ENCODE measurements around the gene AOX1.
"Not testable (repeated sequence)": the region's sequence is repeated elsewhere in the genome, so short reads cannot be mapped to it uniquely, and the experiment has no call there.

The AOX1 gene

DNA sequence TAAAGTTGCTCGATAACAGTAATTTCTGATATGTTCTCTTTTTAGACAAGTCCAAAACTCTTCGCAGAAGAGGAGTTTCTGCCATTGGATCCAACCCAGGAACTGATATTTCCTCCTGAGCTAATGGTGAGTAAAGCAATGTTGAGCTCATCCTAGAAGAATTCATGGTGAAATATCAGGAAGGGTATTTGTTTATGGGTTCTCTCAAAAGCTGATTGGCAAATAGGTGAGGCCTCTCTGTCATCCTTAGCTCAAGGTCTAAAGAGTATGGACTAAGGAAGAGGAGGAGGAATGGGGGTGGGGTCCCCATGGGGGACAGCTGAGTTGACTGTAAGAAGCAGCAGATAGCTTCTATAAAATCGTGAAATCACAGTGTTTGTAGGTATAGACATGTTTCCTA, 18.2 kb downstream of the AOX1 start:
- no peak for DNase-seq

DNA sequence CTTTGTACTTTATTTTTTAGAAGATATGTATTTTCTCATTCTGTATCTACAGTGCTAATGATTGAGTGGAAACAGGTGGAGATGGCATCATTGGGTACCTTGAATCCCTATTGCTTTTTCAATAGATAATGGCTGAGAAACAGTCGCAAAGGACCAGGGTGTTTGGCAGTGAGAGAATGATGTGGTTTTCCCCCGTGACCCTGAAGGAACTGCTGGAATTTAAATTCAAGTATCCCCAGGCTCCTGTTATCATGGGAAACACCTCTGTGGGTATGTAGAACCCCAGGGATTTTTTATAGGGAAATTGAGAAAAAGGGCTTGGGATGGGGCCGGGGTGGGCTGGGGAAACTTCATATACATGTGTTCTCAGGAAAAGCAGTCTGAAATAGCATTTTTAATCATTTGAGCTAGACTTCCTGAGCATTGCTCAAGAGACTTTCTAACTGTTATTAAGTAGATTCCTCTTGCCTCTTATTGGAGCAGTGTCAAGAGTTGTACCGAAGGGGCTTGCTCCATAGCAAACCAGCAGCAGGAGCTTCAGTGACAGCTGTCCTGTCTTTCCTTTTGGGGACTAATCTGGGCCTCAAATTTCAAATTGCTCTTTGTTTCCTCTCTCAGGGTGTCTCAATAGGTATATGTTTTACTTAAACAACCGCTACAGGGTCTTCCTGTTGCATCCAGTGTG, 18.9 kb downstream of the AOX1 start:
- DNase-seq: no peak

DNA sequence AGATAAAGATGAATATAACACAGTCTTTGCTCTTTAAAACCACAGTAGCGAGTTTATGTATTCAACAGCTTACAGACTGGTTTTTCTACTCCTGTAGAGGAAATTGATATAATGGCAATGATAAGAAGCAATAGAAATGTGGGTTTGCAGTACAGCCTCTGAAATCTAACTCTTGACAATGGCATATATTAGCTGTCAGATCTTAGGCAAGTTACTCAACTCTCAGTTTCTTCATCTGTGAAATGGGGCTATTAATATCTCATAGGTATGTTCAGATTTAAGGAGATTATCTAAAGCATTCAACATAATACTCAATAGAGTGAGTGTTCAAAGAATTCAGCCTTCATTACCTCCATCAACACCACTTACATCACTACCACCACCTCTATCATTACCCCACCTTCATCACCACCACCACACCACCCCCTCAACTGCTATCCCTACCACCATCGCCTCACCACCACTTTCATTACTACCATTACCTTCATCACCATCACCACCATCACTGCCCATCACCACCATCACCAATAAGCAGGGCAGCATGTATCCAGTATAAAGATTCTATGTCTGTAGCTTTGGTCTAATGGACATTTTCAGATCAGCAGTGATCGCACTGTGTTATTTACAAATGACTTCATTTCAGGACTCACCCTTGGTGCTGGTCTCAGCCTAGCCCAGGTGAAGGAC, 22.7 kb downstream of the AOX1 start:
- DNase-seq: no peak

DNA sequence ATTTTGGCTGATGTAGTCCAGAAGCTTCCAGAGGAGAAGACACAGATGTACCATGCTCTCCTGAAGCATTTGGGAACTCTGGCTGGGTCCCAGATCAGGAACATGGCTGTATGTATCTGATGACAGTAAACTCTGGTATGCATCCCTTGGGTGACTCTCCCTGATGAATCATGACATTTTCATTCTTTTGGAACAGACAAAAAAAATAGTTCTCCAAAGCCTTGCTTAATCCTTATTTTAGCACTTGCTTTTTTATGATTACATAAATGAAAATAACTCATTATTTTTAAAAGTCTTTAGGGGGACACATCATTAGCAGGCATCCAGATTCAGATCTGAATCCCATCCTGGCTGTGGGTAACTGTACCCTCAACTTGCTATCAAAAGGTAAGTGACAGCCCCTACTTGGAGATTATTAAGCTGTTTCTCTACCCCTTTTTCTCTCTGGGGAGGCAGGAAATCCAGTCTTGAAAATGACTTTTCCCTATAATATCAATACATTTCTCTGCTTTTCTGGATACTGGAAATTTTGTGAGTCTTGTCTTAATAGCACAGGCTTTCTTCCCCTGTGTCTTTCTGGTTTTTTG, 23.3 kb downstream of the AOX1 start:
- no peak for DNase-seq

DNA sequence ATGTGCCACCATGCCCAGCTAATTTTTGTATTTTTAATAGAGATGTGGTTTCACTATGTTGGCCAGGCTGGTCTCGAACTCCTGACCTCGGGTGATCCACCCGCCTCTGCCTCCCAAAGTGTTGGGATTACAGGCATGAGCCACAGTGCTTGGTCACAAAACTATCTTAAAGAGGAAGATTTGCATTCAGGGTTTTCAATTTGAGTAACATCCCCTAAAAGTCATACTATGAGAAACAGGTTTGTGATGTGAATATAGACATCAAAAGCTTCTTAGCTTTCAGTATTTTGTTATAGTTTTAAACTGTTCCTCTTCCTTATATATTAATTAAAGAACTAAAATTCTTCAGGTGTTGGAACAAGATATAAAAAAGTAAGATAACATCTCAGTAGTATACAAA, 24.4 kb downstream of the AOX1 start:
- not testable (repeated sequence) for DNase-seq

DNA sequence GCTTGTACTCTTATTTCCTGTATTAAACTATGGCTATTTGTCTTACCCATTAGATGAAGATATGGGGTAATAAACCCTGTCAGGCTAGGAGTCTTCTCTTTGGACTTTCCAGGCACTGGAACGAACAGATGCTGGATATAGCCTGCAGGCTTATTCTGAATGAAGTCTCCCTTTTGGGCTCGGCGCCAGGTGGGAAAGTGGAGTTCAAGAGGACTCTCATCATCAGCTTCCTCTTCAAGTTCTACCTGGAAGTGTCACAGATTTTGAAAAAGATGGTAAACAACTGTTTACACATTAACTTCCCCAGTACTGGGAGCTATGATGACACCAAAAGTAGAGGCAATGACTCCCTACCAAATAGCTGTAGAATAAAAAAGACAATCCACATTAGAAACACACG, 27.9 kb downstream of the AOX1 start:
- DNase-seq: no peak

DNA sequence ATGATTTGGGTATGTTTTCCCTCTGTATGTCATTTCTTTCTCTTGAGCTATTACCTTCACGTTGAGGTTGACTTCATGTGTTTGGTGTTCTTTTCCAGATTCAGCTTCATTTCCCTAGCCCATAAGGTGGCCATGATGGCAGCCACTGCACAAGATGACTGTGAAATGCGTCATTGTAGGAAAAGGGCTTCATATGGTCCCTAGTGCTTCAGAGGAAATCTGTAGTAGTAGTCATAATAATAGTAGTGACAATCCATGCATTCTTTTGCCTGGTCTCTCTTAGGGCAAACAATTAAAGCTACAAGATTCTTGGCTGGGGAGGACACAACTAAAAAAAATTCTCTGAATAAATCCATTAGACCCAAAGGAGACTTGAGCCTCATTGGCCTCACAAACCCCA, 28.4 kb downstream of the AOX1 start:
- peak in 1 of 5 donors; percentile 8 for DNase-seq

DNA sequence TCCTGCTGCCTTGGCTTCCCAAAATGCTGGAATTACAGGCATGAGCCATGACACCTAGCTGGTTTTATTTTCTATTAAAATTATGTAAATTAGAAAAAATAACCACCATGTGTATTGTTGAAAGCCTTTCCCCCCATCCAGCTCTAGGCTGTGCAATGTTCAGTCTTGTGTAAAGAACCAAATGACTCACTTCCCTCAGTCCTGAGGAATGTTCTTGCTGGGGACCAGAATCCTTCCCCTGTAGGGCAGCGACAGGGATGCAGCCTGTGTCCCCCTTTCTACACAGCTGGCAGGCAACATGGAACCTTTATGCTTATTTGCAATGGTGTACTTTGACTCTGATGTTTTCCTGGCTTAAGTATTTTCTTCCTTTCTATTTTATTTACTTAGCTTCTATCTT, 29.4 kb downstream of the AOX1 start:
- DNase-seq: no peak

DNA sequence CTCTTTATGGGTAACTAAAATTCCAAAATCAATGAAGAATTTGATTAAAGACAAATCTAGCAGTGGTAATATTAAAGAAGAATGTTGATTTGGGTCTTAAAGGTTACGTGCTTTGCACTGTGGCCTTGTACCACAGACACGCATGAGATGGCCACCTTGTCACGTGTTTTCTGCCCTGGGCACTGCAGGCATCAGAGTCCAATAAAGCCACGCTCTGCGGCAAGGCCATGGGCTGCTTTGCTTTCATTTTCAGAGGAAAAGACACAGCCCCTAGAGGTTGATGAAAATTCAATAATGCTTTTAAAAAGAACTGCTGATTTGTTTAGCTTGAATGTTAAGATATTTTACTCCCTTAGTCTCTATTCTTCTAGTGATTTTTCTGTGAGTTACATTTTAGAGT, 30.4 kb downstream of the AOX1 start:
- DNase-seq: no peak

DNA sequence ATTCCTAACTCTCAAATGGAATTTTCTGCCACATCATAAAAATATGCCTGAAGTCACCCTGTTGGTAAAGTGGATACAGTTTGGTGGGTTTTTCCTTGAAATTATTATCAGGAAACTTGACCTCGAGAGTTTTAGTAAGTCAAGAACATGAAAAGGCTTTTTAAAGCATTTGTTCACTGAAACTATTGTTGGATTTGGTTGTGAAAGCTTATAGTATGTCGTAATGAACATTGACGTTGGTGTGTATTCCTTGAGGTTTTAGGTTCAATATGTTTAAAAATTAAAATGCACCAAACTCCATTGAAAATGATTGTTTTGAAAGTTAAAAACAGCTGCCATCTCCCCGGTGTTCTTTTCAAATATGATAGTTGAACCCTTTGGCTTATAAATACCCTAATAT, 30.8 kb downstream of the AOX1 start:
- no peak for DNase-seq

DNA sequence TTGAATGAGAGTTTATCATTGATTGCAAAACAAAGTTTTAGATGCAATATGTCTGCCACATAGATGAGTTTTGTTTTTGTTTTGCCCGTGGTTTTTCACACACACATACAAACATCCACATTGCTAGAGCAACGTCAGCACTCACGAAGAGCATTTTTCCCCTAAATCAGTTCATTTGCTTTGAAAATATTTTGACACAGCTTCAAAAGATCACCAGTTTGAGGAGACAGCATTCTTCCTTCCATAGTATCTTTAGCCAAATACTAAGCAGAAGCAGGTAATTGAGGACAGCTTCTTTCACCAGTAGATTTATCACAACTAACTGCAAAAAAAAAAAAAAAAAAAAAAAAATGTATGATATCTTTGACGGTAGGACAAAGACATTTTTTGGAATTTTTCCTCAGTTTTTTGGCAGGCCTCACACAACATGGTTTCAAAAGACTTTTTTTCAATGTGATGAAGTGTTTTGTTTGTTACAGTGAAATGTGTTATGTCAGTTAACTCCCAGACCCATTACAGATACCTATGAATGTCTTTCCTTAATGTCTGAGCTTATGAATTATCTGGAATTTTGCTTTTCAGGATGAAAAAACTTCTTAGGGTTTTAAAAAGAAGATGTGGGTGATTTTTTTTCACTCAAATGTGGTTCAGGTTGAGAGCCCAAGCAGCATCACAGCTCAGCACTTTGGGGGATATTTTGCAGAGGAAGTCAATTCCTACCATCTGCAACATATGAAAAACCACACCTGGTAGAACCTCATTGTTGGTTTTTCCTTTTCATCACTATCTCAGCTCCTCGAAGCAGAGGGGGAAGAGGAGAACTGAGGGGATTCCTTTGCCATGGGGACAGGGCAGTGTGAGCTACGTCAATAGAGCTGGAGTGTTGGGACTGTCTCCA, 31.6 kb downstream of the AOX1 start:
- no peak for DNase-seq

DNA sequence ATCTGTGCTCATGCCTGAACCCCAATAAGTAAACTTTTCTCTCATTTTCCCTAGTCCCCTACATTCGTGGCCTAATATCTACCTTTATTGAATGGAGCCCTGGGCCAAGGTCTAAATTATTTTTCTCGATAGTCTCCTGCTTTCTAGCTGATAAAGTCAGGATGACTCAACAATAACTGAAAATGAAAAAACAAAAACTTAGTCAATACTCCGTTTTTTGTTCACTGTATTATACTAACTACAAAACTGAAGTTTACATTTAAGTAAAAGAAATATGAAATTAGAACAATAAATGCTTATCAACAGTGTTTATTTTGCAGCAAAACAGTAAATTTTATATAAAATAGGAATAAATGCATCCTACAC, 32.2 kb downstream of the AOX1 start:
- DNase-seq: no peak

DNA sequence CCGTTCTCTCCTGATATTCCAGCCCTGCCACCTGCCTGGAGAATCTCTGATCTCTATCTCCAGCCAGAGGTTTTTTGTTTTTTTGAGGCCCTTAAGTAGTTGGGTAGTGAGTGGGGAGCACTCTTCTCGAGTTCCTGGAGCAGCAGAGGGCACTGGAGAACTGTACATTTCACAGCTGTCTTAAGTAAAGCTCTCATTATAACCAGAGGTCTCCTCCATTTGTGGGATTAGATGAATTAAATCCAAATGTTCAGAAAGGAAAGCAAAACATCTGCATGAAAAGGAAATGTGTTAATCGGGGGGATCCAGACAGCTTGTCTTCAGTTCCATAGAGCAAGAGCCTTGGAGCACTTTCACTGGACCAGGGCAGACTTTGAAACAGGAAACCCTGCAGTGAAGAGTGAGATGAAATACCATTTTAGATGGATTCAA, 32.8 kb downstream of the AOX1 start:
- DNase-seq: peak in 1 of 5 donors; percentile 14

DNA sequence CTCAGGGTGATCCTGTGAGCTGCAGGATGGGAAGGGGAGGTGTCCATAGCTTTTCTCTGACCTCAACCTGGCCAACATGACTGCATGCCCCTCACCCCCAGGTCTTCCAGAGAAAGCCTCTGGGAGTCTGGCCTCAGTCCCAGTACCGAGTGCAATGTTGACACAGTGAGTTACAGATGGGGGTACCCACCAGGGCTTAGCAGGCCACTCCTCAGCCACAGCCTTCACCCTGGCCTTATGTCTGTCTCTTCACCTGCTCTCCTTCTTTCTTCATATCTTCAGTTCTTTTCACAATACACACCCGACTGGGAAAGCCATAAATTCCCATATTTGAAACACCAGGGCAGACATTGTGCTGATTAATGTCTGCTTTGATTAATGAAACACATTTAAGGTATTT, 33.5 kb downstream of the AOX1 start:
- DNase-seq: no peak

DNA sequence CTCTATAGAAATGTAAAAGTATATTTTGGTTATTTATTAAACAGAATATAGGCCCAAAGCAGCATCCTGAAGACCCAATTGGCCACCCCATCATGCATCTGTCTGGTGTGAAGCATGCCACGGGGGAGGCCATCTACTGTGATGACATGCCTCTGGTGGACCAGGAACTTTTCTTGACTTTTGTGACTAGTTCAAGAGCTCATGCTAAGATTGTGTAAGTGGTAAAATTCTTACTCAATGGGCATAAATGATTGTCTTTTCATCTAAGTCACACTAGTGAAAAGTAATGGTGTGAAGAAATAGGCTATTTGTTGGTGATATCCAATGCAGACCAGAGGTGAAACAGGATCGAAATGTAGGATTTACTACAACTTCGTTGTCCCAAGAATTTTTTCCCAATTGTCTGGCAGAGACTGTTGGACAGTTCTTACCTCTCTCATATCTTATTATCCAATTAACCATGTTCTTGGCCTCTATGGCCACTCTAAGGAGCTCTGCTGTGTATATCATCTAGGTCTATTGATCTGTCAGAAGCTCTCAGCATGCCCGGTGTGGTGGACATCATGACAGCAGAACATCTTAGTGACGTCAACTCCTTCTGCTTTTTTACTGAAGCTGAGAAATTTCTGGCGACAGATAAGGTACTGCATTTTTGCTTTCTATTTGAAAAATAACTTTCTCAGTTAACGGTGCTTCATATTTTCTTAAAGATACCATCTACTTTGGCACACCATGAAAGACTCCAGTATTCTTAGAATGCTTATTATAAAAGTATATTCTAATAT, 35.0 kb downstream of the AOX1 start:
- no peak for DNase-seq

DNA sequence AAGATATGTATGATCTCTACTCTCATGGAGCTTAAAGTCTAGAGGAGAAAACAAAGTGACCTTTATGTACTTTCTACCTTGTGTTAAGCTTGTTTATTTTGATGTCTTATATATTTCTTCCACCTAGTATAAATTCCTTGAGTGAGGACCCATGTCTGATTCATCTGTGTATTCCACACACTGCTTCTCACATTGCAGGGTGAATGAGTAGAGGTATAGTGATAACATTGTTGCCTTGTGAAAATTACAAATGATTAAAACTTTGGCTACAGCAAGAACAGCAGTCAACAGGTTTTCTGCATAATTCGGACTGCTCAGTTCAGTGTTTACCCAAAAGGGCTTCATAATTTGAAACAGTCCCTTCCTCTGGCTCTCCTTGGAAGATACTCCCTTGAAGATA, 36.3 kb downstream of the AOX1 start:
- no peak for DNase-seq

DNA sequence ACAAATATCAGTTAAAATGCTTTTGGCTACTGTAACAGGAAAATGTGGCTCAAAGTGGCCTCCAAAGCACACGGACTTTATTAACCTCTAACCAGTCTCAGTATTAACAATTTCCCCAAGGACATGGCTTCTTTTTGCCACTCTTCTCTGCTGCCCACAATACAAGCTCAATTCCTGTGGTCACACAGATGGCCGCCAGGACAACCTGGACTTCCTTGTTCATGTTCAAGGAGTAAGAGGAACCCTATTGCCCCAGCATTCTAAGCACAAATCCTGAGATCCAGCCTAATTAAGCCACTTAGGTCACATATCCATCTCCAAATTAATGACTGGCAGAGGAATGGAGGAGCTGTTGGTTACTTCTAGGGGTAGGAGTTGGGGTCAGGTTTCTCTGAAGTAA, 38.2 kb downstream of the AOX1 start:
- no peak for DNase-seq

DNA sequence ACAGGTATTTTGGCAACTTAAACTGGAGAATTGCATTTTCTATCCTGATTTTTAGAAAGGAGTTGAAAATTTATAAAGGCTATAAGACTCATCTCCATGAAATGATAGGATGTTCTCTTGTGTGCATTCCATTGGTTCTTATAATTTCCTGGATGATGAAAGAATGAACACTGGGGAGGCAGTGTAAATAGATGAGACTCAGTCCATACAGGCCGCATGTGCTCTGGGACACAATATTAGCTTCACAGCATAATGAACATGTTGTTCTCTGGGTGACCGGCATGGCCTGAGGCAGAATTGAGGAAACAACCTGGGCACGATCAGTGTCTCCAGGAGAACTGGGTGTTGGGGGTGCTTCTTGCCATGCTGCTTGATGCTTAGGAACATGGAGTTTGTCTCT, 38.8 kb downstream of the AOX1 start:
- DNase-seq: no peak

DNA sequence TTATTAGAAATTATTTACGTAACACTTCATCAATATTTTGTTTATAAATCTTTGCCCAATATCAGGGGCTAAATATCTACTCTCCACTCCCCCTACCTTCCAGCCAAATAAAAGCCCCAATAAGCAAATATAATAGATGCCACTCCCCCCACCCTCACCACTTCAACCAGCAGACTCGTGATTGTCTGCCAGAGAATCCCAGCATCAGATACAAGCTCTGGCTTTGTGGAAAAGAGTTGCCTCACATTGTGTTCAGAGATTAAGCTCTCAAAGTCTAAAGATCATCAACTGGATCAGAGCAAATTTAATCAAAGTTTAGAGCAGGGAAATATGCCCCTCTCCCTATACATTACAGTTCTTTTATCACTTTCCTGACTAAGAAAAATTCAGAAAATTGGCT, 39.5 kb downstream of the AOX1 start:
- no peak for DNase-seq

DNA sequence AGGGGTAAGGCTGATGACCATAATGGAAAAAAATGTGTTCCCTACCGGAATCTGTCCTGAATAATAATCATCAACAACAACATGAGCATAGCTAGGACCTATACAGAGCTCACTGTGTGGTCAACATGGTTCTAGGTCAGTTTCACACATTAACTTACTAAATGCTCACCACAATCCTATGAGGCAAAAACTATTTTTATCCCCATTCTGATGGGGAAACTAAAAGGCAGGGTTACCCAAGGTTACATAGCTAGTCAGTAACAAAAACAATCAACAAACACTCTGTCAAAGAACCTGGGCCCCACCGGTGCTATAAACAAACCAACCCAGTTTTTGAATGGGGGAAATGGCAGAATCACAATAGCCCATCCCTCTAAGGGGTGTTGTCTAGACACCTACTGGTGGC, 40.1 kb downstream of the AOX1 start:
- DNase-seq: no peak

DNA sequence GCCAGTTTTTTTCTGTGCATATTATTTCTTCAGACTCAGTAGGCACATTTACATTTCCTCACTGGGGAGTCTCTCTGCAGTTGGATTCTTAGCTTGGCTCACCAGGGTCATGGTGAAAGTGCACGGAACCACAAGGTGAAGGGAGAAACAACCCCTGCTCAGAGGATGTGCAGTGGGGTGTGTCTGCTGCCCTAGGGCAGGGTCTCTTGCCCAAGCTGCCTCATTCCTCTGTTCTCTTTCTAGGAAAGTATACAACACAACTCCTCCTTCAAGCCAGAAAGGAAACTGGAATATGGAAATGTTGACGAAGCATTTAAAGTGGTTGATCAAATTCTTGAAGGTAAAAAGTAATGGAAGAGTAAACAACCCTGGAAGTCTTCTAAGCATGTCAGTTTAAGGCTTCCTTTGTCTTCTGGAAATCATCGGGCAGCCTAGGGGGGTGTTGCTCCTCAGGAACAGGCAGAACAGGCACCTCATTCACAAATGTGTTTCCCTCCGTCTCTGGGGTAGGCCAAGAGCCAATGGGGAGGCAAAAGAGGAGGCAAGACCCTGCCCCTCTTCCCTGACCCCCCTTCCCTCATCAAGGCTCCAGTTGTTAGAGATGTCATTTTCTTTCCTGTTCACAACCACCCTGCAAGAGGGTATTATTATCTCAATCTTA, 41.4 kb downstream of the AOX1 start:
- DNase-seq: no peak

DNA sequence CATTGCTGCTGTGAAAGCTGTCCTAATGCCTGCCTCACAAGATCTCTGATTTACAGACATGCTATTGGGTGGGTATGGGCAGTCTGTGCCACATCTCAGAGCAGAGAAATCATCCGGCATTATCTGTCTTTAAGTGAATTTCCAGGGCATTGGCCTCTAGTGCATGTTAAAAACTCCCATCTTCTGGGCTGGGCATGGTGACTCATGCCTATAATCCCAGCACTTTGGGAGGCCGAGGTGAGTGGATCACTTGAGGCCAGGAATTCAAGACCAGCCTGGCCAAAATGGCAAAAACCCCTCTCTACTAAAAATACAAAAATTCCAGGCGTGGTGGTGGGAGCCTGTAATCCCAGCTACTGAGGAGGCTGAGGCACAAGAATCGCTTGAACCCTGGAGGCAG, 42.6 kb downstream of the AOX1 start:
- not testable (repeated sequence) for DNase-seq

Data from T-helper 1 cell (primary cell).